GM12875 (cell line): ENCODE results near the gene ARAP1.

Experiments used
- H3K4me3 ChIP-seq: one replicate; pipeline ENCODE4 v1.5.1; 2011; ENCODE audit warnings: low read depth, low read length, control low read depth
- TF ChIP-seq, protein P1 (sequence below): IDR thresholded peaks from 2 replicates; pipeline ENCODE4 v1.5.1; 2011; ENCODE audit warnings: low read depth, mild to moderate bottlenecking, control low read depth, inconsistent platforms, low read length, moderate library complexity, borderline replicate concordance; ENCODE audit not compliant: insufficient read depth

ARAP1 gene

GRCh38 chr11:72712841-72713240 lies 39.4 kb downstream of the ARAP1 start:
- no peak overlapping the region for H3K4me3 ChIP-seq
- TF ChIP-seq, protein P1, sequence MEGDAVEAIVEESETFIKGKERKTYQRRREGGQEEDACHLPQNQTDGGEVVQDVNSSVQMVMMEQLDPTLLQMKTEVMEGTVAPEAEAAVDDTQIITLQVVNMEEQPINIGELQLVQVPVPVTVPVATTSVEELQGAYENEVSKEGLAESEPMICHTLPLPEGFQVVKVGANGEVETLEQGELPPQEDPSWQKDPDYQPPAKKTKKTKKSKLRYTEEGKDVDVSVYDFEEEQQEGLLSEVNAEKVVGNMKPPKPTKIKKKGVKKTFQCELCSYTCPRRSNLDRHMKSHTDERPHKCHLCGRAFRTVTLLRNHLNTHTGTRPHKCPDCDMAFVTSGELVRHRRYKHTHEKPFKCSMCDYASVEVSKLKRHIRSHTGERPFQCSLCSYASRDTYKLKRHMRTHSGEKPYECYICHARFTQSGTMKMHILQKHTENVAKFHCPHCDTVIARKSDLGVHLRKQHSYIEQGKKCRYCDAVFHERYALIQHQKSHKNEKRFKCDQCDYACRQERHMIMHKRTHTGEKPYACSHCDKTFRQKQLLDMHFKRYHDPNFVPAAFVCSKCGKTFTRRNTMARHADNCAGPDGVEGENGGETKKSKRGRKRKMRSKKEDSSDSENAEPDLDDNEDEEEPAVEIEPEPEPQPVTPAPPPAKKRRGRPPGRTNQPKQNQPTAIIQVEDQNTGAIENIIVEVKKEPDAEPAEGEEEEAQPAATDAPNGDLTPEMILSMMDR: no peak

GRCh38 chr11:72712168-72712751 lies 39.9 kb downstream of the ARAP1 start:
- TF ChIP-seq, protein P1: no peak
- H3K4me3 ChIP-seq: no peak overlapping the region

- H3K4me3 ChIP-seq: no peak overlapping the region
- TF ChIP-seq, protein P1: no peak
Observed at GRCh38 chr11:72711141-72711540, 41.1 kb downstream of the ARAP1 start.

DNA sequence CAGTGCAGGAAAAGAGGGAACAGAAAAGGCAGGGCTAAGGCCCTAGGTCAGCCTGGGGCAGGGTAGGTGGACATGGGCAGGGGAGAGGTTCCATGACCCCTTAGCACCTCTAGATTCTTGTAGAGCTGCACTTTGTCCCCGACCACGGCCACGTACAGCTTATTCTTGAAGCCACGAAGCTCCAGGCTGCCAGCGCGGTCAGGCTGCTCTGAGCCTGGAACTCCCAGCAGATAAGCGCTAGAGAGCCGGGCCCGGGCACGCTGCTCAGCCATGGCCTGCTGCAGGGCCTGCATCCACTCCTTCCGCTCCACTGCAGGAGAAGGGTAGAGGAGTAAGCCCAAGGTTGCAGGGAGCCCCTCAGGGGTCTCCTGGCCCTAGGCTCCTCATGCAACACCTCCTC lies 41.9 kb downstream of the ARAP1 start:
- TF ChIP-seq, protein P1: no peak
- no peak overlapping the region for H3K4me3 ChIP-seq

DNA sequence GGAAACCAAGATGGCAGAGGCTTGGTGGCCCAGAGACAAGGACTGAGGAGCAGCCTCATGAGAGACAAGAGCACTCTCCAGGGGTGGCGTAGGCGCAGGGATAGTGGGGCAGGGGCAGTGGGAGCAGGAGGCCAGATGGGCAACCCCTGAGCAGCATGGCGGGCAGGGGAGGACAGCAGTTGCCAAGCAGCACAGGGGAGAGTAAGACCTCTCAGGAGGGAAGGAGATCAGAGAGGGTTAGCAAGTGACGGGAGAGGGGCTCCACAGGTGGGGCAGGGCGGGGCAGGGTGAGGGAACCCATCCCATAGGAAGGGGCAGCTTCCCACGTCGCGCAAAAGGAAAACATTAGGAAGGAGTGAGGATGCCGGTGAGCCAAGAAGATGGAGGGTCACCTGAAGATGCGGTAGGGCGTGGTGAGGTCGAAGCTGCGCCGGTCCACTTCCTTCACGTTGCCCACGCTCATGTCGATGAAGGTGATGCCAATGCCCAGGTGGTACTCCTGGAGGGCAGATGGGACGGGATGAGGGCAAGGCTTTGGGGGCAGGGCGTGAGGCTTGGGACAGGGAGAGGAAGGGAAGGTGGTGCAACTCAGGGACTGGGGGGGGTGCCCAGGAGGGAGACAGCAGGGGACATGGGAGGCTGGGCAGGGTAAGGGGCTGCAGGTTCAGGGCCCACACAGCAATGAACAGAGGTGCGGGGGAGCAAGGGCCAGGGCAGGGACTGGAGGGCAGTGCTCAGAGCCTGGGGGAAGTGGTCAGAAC lies 42.5 kb downstream of the ARAP1 start:
- H3K4me3 ChIP-seq: no peak overlapping the region
- TF ChIP-seq, protein P1: no peak

DNA sequence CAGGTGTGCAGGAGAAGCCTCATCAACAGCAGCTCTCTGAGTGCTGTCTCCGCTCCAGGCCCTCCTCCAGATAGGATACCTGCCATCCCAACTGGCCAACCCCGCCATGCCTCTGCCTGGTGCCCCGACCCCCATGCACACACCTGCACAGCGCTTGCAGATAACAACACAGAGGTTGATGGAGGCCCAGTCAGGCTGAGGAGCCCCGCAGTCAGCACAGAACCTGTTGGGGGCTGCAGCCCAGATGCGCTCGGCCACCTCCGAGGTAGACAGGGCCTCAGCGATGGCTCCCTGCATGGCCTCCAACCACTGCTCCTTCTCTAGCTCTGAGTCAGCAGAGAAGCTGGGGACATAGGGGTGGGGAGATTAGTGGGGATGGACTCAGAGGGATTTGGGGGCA lies 45.2 kb downstream of the ARAP1 start:
- no peak overlapping the region for H3K4me3 ChIP-seq
- TF ChIP-seq, protein P1: no peak

GRCh38 chr11:72706579-72706978 lies 45.6 kb downstream of the ARAP1 start:
- H3K4me3 ChIP-seq: no peak overlapping the region
- TF ChIP-seq, protein P1: no peak
